HG03354 (cell line): Measurements from ENCODE around the gene CARM1.
"Not testable (repeated sequence)": the region's sequence is repeated elsewhere in the genome, so short reads cannot be mapped to it uniquely, and the experiment has no call there.

Experiments used
- ATAC-seq: cut with Tn5 transposase; IDR thresholded peaks from one replicate; pipeline ENCODE4 v1.9.1; 2021; ENCODE audit warnings: mild to moderate bottlenecking; ENCODE audit not compliant: unreplicated experiment, poor library complexity, severe bottlenecking

CARM1 gene

DNA sequence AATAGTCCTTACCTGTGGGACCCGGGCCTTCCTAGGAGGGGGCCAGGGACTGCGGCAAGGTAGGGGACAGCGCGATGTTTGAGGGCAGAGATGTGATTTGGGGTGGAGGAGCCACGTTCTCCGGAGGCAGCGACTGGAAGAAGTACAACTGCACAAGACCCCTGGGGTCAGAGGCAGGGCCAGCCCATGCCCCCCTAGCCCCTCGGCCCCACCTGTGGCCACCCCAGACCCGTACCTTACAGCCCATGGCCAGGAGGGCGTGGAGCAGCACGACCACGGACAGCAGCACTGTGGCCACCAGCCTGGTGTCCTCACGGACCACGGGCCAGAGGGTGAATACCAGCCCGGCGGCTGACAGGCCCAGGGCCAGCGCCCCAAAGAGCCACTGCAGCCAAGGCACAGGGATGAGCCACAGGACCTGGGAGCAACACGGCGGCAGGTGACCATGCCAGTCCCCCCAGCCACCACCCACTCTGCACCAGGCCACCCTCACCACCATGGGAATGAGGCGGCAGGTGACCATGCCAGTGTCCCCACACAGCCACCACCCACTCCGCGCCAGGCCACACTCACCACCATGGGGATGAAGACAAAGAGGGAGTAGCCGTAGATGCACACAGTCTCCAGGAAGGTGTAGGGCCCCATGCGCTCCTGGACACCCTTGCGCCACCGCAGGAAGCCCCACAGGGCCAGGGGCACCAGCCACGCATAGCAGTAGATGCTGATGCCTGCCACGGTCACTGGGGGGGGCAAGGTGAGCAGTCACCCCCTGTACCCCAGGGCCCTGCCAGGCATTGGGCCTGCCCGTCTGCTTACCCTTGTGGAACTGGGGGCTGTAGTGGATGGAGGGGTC, 52.1 kb downstream of the CARM1 start:
- no peak for ATAC-seq

- no peak for ATAC-seq
Measured at GRCh38 chr19:10924597-10924996, 53.2 kb downstream of the CARM1 start.

DNA sequence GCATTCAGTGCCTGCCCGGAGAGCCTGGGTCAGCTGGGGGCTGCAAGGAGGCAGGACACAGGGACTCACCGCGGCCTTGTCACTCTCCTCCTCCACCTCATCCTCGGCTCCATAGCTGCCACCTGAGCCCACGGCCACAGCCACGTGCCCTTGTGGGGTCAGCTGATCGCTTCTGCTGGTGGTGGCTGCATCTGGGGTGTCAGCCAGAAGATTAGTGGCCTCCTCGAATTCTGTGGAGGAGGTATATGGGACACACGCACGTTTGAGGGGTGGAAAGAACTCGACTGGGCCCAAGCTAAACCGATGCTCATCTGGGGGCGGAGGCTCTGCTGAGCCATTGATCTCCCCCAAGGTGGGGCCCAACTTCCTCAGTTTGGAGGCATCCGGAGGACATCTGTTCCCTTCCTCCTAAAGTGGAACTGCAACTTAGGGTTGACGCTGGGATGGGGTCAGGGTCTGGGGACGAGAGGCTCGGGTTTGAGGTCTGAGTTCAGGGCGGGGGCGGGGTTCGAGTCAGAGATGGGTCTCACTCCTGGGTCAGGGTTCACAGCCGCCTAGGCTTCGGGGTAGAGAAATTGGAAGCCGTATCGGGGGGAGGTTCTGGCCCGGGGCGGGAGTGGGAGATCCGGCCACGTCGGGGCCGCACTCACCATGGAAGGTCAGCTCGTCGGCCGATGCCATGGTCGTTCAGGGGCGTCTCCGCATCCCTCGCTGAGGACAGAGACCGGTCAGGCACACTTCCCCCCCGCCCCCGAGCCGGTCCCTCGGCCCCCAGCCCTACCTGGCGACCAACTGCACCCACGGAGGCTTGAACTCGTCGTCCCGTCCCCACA, 56.6 kb downstream of the CARM1 start:
- no peak for ATAC-seq

DNA sequence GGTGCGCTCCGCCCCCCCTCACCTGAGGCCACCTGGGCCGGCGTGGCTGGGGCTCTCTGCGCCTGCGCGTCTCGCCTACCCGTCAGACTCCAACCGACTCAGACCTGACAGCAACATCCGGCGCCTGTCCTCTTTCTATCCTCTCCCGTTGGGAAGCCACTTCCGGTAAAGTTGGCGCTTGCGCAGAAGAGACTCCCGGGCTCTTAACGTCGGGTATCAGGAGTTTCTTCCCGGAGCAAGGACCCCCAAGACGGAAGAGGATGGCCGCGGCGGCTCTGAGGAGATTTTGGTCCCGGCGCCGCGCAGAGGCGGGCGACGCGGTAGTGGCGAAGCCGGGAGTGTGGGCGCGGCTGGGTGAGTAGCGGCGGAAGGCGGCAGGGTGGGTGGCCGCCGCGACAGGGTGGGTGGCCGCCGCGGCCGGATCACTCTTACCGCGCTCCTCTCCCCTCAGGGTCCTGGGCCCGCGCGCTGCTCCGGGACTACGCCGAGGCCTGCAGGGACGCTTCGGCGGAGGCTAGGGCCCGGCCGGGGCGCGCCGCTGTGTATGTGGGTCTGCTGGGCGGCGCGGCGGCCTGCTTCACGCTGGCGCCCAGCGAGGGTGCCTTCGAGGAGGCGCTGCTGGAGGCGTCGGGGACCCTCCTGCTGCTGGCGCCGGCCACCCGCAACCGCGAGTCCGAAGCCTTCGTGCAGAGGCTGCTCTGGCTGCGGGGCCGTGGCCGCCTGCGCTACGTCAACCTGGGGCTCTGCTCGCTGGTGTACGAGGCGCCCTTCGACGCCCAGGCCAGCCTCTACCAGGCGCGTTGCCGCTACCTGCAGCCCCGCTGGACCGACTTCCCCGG, 57.4 kb downstream of the CARM1 start, which contains the start of the genes TIMM29 and YIPF2:
TSS of gene TIMM29 (plus strand) at position 249 of the 839 bp plus-strand sequence. CDS start at position 261, 12 bp downstream.
TSS of gene YIPF2 (minus strand) at position 77 of the 839 bp plus-strand sequence. CDS start 229 bp downstream, outside the sequence.
- peak; percentile 81 for ATAC-seq

GRCh38 chr19:10929402-10929794, 58.0 kb downstream of the CARM1 start:
- no peak for ATAC-seq

DNA sequence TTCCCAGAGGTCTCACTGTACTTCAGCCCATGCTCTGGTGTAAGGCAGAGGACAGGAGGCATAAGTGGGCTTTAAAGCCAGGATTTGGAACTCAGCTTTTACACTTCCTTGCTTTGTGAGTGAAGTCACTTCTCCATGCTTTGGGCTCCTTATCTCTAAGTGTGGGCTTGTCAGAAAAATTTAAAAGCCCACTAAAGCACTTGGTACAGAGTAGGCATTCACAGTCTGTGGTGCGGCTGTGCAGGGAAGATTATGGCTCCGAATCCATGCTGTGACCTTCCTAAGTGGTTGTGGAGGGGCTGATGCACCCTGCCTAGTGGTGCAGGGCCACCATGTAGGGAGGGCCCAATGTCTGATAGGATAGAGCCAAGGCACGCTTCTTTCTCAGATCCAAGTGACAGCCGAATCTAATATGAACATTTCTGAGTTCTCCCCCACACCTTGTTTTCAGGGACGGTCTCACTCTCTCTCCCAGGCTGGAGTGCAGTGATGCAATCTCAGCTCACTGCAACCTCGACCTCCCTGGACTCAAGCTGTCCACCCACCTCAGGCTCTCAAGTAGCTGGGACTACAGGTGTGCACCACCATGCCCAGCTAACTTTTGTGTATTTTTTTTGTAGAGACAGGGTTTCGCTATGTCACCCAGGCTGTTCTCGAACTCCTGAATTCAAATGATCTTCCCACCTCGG, 64.2 kb downstream of the CARM1 start:
- no peak for ATAC-seq

DNA sequence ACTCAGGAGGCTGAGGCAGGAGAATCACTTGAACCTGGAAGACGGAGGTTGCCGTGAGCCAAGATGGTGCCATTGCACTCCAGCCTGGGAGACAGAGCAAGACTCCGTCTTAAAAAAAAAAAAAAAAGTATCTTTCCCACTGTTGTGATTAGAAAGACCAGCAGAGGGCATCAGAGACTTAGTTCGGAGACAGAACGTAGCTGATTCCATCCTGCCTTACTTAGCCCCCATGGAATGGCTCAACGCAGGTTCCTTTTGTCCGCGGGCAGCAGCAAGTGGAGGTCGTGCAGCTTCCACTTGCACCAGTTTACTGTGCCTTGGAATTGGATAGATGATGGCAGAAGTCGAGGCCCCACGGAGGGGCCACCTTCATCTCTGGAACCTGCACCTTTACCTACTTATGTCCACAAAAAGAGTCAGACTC, 65.3 kb downstream of the CARM1 start:
- no peak for ATAC-seq

GRCh38 chr19:10941649-10942048, 70.3 kb downstream of the CARM1 start:
- not testable (repeated sequence) for ATAC-seq

- ATAC-seq = not testable (repeated sequence)
Measured at GRCh38 chr19:10943412-10943811, 72.1 kb downstream of the CARM1 start.

DNA sequence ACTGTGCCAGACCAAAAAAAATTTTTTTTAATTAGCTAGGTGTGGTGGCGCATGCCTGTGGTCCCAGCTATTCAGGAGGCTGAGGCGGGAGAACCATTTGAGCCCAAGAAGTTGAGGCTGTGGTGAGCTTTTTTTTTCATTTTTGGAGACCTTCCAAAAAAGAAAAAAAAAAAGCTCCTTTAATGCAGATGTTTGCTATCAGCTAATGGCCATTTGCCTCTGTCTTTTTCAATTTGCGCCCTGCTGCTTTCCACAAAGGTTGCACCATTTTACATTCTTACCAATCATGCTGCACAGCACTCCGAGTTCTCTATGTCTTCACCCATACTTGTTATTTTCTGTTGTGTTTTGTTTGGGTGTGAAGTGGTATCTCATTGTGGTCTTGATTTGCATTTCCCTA, 73.9 kb downstream of the CARM1 start:
- no peak for ATAC-seq

DNA sequence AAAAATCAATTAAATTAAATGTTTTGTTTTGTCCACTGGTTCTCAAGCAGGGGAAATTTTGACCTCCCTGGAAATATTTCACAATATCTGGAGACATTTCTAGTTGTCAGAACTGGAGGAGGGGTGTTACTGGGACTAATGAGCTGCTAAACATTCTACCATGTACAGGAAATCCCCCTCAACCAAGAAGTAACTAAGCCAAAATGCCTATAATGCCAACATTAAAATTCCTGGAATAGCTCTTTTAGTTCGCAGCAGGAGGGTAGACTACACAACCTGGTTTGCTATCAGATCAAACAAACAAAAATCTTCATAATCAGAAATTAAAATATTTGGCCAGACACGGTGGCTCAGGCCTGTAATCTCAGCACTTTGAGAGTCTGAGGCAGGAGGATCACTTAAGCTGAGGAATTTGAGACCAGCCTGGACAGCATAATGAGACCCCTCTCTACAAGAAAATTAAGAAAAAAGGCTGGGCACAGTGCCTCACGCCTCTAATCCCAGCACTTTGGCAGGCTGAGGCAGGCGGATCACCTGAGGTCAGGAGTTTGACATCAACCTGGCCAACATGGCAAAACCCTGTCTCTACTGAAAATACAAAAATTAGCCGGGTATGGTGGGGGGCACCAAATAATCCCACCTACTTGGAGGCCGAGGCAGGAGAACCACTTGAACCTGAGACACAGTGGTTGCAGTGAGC, 75.8 kb downstream of the CARM1 start:
- ATAC-seq = no peak

DNA sequence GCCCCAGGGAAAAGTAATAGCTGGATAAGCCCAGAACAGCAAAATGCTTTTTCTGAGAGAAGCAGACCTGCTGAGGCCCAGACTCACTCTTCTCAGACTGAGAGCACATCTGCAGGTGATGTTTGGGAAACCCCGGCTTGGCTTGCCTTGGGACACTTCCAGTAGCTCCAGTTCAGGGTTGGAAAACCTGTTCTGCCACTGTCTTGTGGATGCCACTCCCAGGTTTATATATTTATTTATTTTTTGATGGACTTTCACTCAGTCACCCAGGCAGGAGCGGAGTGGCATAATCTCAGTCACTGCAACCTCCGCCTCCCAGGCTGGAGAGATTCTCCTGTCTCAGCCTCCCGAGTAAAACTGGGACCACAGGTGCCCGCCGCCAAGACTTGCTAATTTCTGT, 81.5 kb downstream of the CARM1 start:
- no peak for ATAC-seq

DNA sequence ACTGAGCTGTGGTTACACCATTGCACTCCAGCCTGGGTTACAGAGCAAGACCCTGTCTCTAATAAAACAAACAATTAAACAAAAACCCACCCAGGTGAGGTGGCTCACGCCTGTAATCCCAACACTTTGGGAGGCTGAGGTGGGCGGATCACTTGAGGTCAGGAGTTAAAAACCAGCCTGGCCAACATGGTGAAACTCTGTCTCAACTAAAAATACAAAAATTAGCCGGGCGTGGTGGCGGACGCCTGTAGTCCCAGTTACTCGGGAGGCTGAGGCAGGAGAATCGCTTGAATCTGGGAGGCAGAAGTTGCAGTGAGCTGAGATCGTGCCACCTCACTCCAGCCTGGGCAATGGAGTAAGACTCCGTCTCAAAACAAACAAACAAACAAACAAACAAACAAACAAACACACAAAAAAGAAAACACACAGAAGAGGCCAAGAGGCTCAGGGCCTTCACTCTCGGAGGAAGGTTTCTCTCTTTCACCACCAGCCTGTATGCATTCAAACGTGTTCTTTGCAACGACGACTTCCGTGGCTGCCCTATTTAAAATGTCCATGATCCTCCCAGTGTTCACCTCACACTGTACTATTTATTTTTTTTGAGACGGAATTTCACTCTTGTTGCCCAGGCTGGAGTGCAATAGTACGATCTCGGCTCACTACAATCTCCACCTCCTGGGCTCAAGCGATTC, 88.1 kb downstream of the CARM1 start:
- not testable (repeated sequence) for ATAC-seq

GRCh38 chr19:10960314-10961072, 89.1 kb downstream of the CARM1 start, which contains the start of gene SMARCA4:
Gene SMARCA4 (plus strand): TSS chr19:10961030. CDS start chr19:10984152, 23,122 bp downstream.
- peak; percentile 79 for ATAC-seq

GRCh38 chr19:10961073-10961860, 89.9 kb downstream of the CARM1 start:
- peak; percentile 49 for ATAC-seq

DNA sequence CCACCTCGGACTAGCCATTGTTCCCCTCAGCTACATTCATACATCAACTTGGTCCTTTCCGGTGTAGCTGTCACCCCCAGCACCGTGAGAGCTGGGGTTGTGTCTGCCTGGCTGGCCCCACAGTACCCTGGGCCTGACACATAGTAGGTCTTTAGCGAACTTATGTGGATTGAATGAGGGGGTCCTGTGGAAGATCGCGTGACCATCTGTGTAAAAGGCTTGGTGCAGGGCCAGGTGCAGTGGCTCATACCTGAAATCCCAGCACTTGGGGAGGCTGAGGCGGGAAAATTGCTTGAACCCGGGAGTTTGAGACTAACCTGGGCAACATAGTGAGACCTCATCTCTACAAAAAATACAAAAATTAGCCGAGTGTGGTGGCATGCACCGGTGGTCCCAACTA, 91.5 kb downstream of the CARM1 start:
- ATAC-seq = no peak
